IMR-90 (cell line): Measurements from ENCODE around the gene LRIT1. TPM values are rescaled to one million over a fixed set of nuclear protein-coding genes. Genes with fewer than 3 reads are reported as not detected.

ENCODE experiments used
- ATAC-seq: fragments of 200-7000 bp; cut with Tn5 transposase; 2 replicates; pipeline ENCODE4 v1.9.1; 2020; ENCODE audit warnings: low read depth, mild to moderate bottlenecking, moderate library complexity
- BruUV-seq: library from RNA; stranded (reverse); fragments of 400-500 nt; replicated peaks from 2 replicates; lab custom pipeline; 2021; lab: Mats Ljungman, UMichigan
- CTCF ChIA-PET: fragments of 300-600 bp; formaldehyde crosslinking; extraction: SDS; loops from one replicate; lab custom pipeline; 2021; ENCODE audit warnings: antibody characterized with exemption; lab: Yijun Ruan, JAX
- POLR2A ChIA-PET: fragments of 300-600 bp; sonication (Branson Sonifier 250); formaldehyde crosslinking; loops from one replicate; lab custom pipeline; 2022; ENCODE audit warnings: antibody characterized with exemption; ENCODE audit not compliant: unreplicated experiment; lab: Charles Lee
- DNase-seq: peaks from one replicate; pipeline ENCODE4 v3.0.0; 2013
- H2AFZ ChIP-seq: replicated peaks from 2 replicates; pipeline ENCODE3; 2013; ENCODE audit warnings: low read length, mild to moderate bottlenecking; ENCODE audit not compliant: poor library complexity
- H2AK5ac ChIP-seq: 2 replicates; pipeline ENCODE4 v1.6.1; 2013; ENCODE audit warnings: low read depth, low read length, inconsistent platforms
- H2AK9ac ChIP-seq: replicated peaks from 2 replicates; pipeline ENCODE3; 2013; ENCODE audit warnings: mild to moderate bottlenecking, low read depth, low read length, moderate library complexity; ENCODE audit not compliant: poor library complexity
- H2BK120ac ChIP-seq: 2 replicates; pipeline ENCODE4 v1.6.1; 2013; ENCODE audit warnings: low read depth, low read length, inconsistent platforms
- H2BK15ac ChIP-seq: 3 replicates; pipeline ENCODE4 v1.6.1; 2013; ENCODE audit warnings: low read depth, low read length, inconsistent platforms
- H2BK20ac ChIP-seq: 2 replicates; pipeline ENCODE4 v1.6.1; 2013; ENCODE audit warnings: low read depth, mild to moderate bottlenecking, inconsistent platforms, low read length, moderate library complexity
- H2BK5ac ChIP-seq: 2 replicates; pipeline ENCODE4 v1.6.1; 2013; ENCODE audit warnings: mild to moderate bottlenecking, low read depth, low read length, inconsistent platforms; ENCODE audit not compliant: poor library complexity, severe bottlenecking
- H3K14ac ChIP-seq: replicated peaks from 2 replicates; pipeline ENCODE4 v1.6.1; 2013; ENCODE audit warnings: low read depth, low read length, inconsistent platforms
- H3K18ac ChIP-seq: 2 replicates; pipeline ENCODE4 v1.6.1; 2013; ENCODE audit warnings: low read depth, low read length, control low read depth
- H3K23ac ChIP-seq: 2 replicates; pipeline ENCODE4 v1.6.1; 2013; ENCODE audit warnings: low read depth, low read length, inconsistent platforms
- H3K27ac ChIP-seq: 2 replicates; pipeline ENCODE4 v1.5.1; 2013; ENCODE audit warnings: mild to moderate bottlenecking, control low read depth, low read length; ENCODE audit not compliant: insufficient read depth
- H3K27me3 ChIP-seq: 2 replicates; pipeline ENCODE4 v1.6.1; 2013; ENCODE audit warnings: low read length; ENCODE audit not compliant: control insufficient read depth, insufficient read depth
- H3K36me3 ChIP-seq: 2 replicates; pipeline ENCODE4 v1.6.1; 2013; ENCODE audit warnings: low read length, mixed read lengths; ENCODE audit not compliant: control insufficient read depth, insufficient read depth
- H3K4ac ChIP-seq: 2 replicates; pipeline ENCODE4 v1.6.1; 2013; ENCODE audit warnings: low read depth, low read length, inconsistent platforms
- H3K4me1 ChIP-seq: 2 replicates; pipeline ENCODE4 v1.6.1; 2013; ENCODE audit warnings: low read length, mixed read lengths; ENCODE audit not compliant: control insufficient read depth, insufficient read depth
- H3K4me2 ChIP-seq: 2 replicates; pipeline ENCODE4 v1.6.1; 2013; ENCODE audit warnings: low read depth, mild to moderate bottlenecking, control low read depth, low read length, moderate library complexity
- H3K4me3 ChIP-seq: 2 replicates; pipeline ENCODE4 v1.5.1; 2013; ENCODE audit warnings: low read depth, mild to moderate bottlenecking, control low read depth, low read length, moderate library complexity; ENCODE audit not compliant: insufficient read depth
- H3K56ac ChIP-seq: 2 replicates; pipeline ENCODE4 v1.6.1; 2013; ENCODE audit warnings: low read length, inconsistent platforms; ENCODE audit not compliant: insufficient read depth; ENCODE audit errors: extremely low read depth
- H3K79me1 ChIP-seq, 2 experiments: 2 replicates each; pipeline ENCODE4 v1.6.1; 2013; ENCODE audit warnings: low read length in 2 of 2, inconsistent platforms in 1 of 2, low read depth in 1 of 2
- H3K9ac ChIP-seq: 2 replicates; pipeline ENCODE4 v1.6.1; 2013; ENCODE audit warnings: low read depth, low read length, control low read depth
- H3K9me1 ChIP-seq: 2 replicates; pipeline ENCODE4 v1.6.1; 2013; ENCODE audit warnings: low read length, inconsistent platforms; ENCODE audit not compliant: insufficient read depth
- H3K9me3 ChIP-seq: 2 replicates; pipeline ENCODE4 v1.6.1; 2013; ENCODE audit warnings: low read length; ENCODE audit not compliant: control insufficient read depth, insufficient read depth
- H4K20me1 ChIP-seq: 2 replicates; pipeline ENCODE4 v1.6.1; 2013; ENCODE audit warnings: low read length, inconsistent platforms; ENCODE audit not compliant: insufficient read depth
- H4K5ac ChIP-seq: 2 replicates; pipeline ENCODE4 v1.6.1; 2013; ENCODE audit warnings: mild to moderate bottlenecking, low read depth, low read length, control low read depth
- H4K8ac ChIP-seq, 2 experiments: 2 replicates each; pipeline ENCODE4 v1.6.1; 2013; ENCODE audit warnings: low read depth in 2 of 2, low read length in 2 of 2, control low read depth in 1 of 2, inconsistent platforms in 1 of 2
- H4K91ac ChIP-seq: 2 replicates; pipeline ENCODE4 v1.6.1; 2013; ENCODE audit warnings: low read depth, low read length, inconsistent platforms; ENCODE audit not compliant: insufficient read depth
- BHLHE40 ChIP-seq: fragments of 150-350 bp; IDR thresholded peaks from 2 replicates; pipeline ENCODE4 v1.6.1; 2016; ENCODE audit warnings: mild to moderate bottlenecking, low read depth, low read length
- FOS ChIP-seq: fragments of 150-350 bp; IDR thresholded peaks from 2 replicates; pipeline ENCODE4 v1.6.1; 2016; ENCODE audit warnings: low read depth, low read length
- RAD21 ChIP-seq: IDR thresholded peaks from 2 replicates; pipeline ENCODE4 v1.6.1; 2012; ENCODE audit warnings: low read length, improper control_type of control experiment
- RCOR1 ChIP-seq: IDR thresholded peaks from 2 replicates; pipeline ENCODE4 v1.6.1; 2012; ENCODE audit warnings: mild to moderate bottlenecking, low read length, improper control_type of control experiment; ENCODE audit not compliant: insufficient replicate concordance
- WGBS, 2 experiments: methylation state at CpG; one replicate each; pipeline versions ENCODE4 v1.1.5 to v1.1.7; 2013; ENCODE audit warnings: missing lambda C conversion rate in 2 of 2; ENCODE audit not compliant: insufficient read length in 1 of 2; ENCODE audit errors: extremely low coverage in 2 of 2; 5-methylcytosine and 5-hydroxymethylcytosine counted together
- dilution Hi-C: fragments of 300-500 bp; cut with HindIII; formaldehyde crosslinking; loops from one replicate; pipeline ENCODE4 v1.14.3; 2018; ENCODE audit warnings: low sequenced_read_pairs; ENCODE audit not compliant: unreplicated experiment
- in situ Hi-C: fragments of 300-500 bp; cut with MboI; formaldehyde crosslinking; loops from 3 replicates; pipeline ENCODE4 v1.14.3; 2019; ENCODE audit warnings: low sequenced_read_pairs, inconsistent platforms, mixed read lengths
- intact Hi-C: fragments of 100-400 bp; cut with micrococcal nuclease; formaldehyde crosslinking; loops from 2 replicates; pipeline ENCODE4 v1.10.0; 2022
- polyA plus RNA-seq, 3 experiments: library from polyadenylated mRNA; depleted of rRNA; stranded (reverse); fragments of >200 nt; gene quantifications; 2 replicates each; pipeline ENCODE4 v1.2.3, GENCODE V29; 2012; ENCODE audit warnings: low replicate concordance in 1 of 3
- total RNA-seq: library from RNA; depleted of rRNA; stranded (reverse); fragments of >200 nt; gene quantifications from 2 replicates; pipeline ENCODE4 v1.2.3, GENCODE V29; 2012

Gene LRIT1
- total and polyA plus RNA-seq, 2 of the 4 experiments (the other 2 are of a cell fraction), result not detected

DNA sequence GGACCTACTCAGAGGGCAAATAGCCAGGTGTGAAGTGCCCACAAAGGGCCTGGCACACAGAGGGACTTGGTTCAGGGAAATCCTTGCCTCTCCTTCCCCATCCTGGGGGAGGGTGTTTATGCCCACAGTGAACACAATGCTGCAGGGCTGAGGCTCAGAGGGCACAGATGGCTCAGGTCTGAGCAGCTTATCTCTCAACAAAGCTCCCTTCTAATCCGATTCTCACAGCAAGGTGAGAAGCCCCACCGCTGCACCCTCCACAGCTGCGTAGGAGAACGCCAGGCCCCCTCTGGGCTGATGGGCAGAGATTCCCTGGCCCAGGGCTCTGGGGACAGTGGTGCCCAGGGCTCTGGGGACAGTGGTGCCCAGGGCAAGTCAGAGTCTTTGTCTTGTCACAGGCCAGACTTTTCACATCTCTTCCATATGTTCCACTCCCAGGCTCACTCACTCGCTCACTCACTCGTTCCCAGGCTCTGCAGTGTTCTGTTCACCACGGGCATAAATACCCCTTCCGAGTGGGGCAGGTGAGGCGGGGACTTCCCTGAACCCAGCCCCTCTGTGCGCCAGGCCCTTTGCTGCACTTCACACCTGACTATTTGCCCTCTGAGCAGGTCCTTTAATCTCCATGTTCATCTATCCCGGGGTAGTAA, 55.7 kb downstream of the LRIT1 start:
- Histone ChIP-seq H3K23ac (no peak overlapping the region), H3K4me3 (no peak overlapping the region), H2BK15ac (no peak overlapping the region), H3K4me1 (no peaks in the 10 kb centered on the region), H3K56ac (no peak overlapping the region), H2BK5ac (no peak overlapping the region), H4K8ac (no peak overlapping the region), H3K18ac (no peak overlapping the region), H3K27me3 (no peaks in the 10 kb centered on the region; the same call in 1 of the 2 replicates), H3K27ac (no peak overlapping the region), H4K20me1 (no peaks in the 10 kb centered on the region), H3K36me3 (no peaks in the 10 kb centered on the region), H4K5ac (no peak overlapping the region), H4K91ac (no peak overlapping the region), H3K14ac (no peak overlapping the region), H3K4ac (no peak overlapping the region), H3K9me3 (no peaks in the 10 kb centered on the region), H3K9ac (no peak overlapping the region), H3K9me1 (peaks cover 8% of the 10 kb centered on the region), H2BK120ac (no peak overlapping the region), H3K4me2 (no peak overlapping the region), H2BK20ac (no peak overlapping the region), H2AK5ac (no peak overlapping the region), H3K79me1 (no peaks in the 10 kb centered on the region), H2AK9ac (no peak overlapping the region), H2AFZ (no peak overlapping the region)
- dilution Hi-C loops (no loop called here), intact Hi-C loops (no loop called here), in situ Hi-C loops (no loop called here)
- BruUV-seq, result no TSS peak
- WGBS, 2 experiments, result 80% methylated on average over 1 of the region's 11 CpGs; no CpG with 5 or more reads in 1 of the 2 experiments
- ChIA-PET POLR2A (no interaction called here), CTCF (no interaction called here)
- TF ChIP-seq RCOR1 (no peak), BHLHE40 (no peak), FOS (no peak), RAD21 (no peak)
- no peak for DNase-seq
- no peak for ATAC-seq
